ENCODE measurements around the gene MYL1.

GRCh38 chr2:210250622-210251021 is 64.4 kb downstream of the MYL1 start:
- TF ChIP-seq ZFP3 (CRISPR knock-in tag; IDR thresholded peaks at IDR 0.05) (no peak), ZFP30 (CRISPR knock-in tag; IDR thresholded peaks at IDR 0.05) (no peak), CREB5 (CRISPR knock-in tag; IDR thresholded peaks at IDR 0.05; ENCODE audit: low read depth) (no peak), ARNTL (CRISPR knock-in tag; IDR thresholded peaks at IDR 0.05; ENCODE audit: borderline replicate concordance, low read depth) (no peak), TOX (CRISPR knock-in tag; IDR thresholded peaks at IDR 0.05; ENCODE audit: borderline replicate concordance) (no peak), ZNF8 (CRISPR knock-in tag; IDR thresholded peaks at IDR 0.05) (no peak), ZC3H10 (CRISPR knock-in tag; IDR thresholded peaks at IDR 0.05) (no peak), RARB (CRISPR knock-in tag; IDR thresholded peaks at IDR 0.05) (no peak), ESRRG (CRISPR knock-in tag; IDR thresholded peaks at IDR 0.05) (no peak)
- TF ChIP-seq, protein P1, sequence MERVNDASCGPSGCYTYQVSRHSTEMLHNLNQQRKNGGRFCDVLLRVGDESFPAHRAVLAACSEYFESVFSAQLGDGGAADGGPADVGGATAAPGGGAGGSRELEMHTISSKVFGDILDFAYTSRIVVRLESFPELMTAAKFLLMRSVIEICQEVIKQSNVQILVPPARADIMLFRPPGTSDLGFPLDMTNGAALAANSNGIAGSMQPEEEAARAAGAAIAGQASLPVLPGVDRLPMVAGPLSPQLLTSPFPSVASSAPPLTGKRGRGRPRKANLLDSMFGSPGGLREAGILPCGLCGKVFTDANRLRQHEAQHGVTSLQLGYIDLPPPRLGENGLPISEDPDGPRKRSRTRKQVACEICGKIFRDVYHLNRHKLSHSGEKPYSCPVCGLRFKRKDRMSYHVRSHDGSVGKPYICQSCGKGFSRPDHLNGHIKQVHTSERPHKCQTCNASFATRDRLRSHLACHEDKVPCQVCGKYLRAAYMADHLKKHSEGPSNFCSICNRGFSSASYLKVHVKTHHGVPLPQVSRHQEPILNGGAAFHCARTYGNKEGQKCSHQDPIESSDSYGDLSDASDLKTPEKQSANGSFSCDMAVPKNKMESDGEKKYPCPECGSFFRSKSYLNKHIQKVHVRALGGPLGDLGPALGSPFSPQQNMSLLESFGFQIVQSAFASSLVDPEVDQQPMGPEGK (CRISPR knock-in tag; IDR thresholded peaks at IDR 0.05; ENCODE audit: borderline replicate concordance): no peak
- TF ChIP-seq, protein P2, sequence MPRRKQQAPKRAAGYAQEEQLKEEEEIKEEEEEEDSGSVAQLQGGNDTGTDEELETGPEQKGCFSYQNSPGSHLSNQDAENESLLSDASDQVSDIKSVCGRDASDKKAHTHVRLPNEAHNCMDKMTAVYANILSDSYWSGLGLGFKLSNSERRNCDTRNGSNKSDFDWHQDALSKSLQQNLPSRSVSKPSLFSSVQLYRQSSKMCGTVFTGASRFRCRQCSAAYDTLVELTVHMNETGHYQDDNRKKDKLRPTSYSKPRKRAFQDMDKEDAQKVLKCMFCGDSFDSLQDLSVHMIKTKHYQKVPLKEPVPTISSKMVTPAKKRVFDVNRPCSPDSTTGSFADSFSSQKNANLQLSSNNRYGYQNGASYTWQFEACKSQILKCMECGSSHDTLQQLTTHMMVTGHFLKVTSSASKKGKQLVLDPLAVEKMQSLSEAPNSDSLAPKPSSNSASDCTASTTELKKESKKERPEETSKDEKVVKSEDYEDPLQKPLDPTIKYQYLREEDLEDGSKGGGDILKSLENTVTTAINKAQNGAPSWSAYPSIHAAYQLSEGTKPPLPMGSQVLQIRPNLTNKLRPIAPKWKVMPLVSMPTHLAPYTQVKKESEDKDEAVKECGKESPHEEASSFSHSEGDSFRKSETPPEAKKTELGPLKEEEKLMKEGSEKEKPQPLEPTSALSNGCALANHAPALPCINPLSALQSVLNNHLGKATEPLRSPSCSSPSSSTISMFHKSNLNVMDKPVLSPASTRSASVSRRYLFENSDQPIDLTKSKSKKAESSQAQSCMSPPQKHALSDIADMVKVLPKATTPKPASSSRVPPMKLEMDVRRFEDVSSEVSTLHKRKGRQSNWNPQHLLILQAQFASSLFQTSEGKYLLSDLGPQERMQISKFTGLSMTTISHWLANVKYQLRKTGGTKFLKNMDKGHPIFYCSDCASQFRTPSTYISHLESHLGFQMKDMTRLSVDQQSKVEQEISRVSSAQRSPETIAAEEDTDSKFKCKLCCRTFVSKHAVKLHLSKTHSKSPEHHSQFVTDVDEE (CRISPR knock-in tag; IDR thresholded peaks at IDR 0.05): no peak

Measured in SK-N-SH treated with all-trans-retinoic acid at 6 μM for 48 hours (cell line).